Chondrocyte (in vitro differentiated cells): ENCODE data around the gene GBP2. TPM values are rescaled to one million over a fixed set of nuclear protein-coding genes. Genes with fewer than 3 reads are reported as not detected.

ENCODE experiments used
- DNase-seq: peaks from one replicate; pipeline ENCODE4 v3.0.0; 2021; ENCODE audit warnings: mixed read lengths, low spot score
- H3K27ac Mint-ChIP-seq: one replicate; pipeline ENCODE4 v1.8.0; 2021; ENCODE audit warnings: mild to moderate bottlenecking, moderate library complexity, mixed read lengths; ENCODE audit not compliant: unreplicated experiment
- H3K27me3 Mint-ChIP-seq: 2 replicates; pipeline ENCODE4 v1.8.0; 2021; ENCODE audit warnings: low read depth, mixed read lengths
- H3K36me3 Mint-ChIP-seq: 2 replicates; pipeline ENCODE4 v1.8.0; 2021; ENCODE audit warnings: low read depth, mixed read lengths
- H3K4me1 Mint-ChIP-seq: 2 replicates; pipeline ENCODE4 v1.8.0; 2021; ENCODE audit warnings: low read depth, mild to moderate bottlenecking, mixed read lengths
- H3K4me3 Mint-ChIP-seq: one replicate; pipeline ENCODE4 v1.8.0; 2021; ENCODE audit warnings: mild to moderate bottlenecking, moderate library complexity, mixed read lengths; ENCODE audit not compliant: unreplicated experiment
- H3K9me3 Mint-ChIP-seq: 2 replicates; pipeline ENCODE4 v1.8.0; 2021; ENCODE audit warnings: low read depth, mixed read lengths
- total RNA-seq: library from RNA; stranded (reverse); gene quantifications from 3 replicates; pipeline ENCODE4 v1.2.1, GENCODE V29; 2021
- TF ChIP-seq, protein P1 (sequence below): fragments of 200-600 bp; sonication (generic); IDR thresholded peaks from 2 replicates; pipeline ENCODE4 v1.5.0; 2021; ENCODE audit warnings: antibody characterized with exemption, mild to moderate bottlenecking, moderate library complexity

The GBP2 gene
- total RNA-seq, 1 donor from 2014 or later = 0.42 TPM

GRCh38 chr1:89063094-89063493, 62.8 kb downstream of the GBP2 start:
- TF ChIP-seq, protein P1, sequence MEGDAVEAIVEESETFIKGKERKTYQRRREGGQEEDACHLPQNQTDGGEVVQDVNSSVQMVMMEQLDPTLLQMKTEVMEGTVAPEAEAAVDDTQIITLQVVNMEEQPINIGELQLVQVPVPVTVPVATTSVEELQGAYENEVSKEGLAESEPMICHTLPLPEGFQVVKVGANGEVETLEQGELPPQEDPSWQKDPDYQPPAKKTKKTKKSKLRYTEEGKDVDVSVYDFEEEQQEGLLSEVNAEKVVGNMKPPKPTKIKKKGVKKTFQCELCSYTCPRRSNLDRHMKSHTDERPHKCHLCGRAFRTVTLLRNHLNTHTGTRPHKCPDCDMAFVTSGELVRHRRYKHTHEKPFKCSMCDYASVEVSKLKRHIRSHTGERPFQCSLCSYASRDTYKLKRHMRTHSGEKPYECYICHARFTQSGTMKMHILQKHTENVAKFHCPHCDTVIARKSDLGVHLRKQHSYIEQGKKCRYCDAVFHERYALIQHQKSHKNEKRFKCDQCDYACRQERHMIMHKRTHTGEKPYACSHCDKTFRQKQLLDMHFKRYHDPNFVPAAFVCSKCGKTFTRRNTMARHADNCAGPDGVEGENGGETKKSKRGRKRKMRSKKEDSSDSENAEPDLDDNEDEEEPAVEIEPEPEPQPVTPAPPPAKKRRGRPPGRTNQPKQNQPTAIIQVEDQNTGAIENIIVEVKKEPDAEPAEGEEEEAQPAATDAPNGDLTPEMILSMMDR = no peak
- H3K36me3 Mint-ChIP-seq = peaks cover 8% of the 10 kb centered on the region
- H3K4me3 Mint-ChIP-seq = no peak overlapping the region
- peaks cover 24% of the 10 kb centered on the region for H3K4me1 Mint-ChIP-seq
- no peaks in the 10 kb centered on the region for H3K9me3 Mint-ChIP-seq
- no peak overlapping the region for H3K27ac Mint-ChIP-seq
- DNase-seq = no peak
- no peaks in the 10 kb centered on the region for H3K27me3 Mint-ChIP-seq

DNA sequence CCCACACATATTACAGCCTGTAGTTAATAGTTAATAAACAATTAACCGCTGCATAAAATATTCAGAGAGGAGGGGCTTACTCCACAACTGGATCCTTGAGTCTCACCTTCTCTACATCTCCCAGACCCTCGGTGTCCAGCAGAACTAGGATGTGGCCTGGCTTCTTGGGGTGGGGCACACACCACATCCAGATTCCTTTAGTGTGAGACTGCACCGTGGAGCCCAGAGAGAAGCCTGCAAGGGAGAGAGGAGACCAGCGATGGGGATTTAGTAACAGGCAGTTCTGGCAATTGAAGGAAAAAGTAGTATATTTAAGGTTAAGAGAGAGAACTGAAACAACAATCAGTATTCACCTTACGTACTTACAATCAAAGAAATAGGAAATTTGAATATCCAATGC, 65.8 kb downstream of the GBP2 start:
- no peaks in the 10 kb centered on the region for H3K9me3 Mint-ChIP-seq
- TF ChIP-seq, protein P1 = no peak
- no peak overlapping the region for H3K27ac Mint-ChIP-seq
- DNase-seq = no peak
- peaks cover 12% of the 10 kb centered on the region for H3K36me3 Mint-ChIP-seq
- H3K27me3 Mint-ChIP-seq = no peaks in the 10 kb centered on the region
- H3K4me3 Mint-ChIP-seq = no peak overlapping the region
- peaks cover 24% of the 10 kb centered on the region for H3K4me1 Mint-ChIP-seq

Other genes with a start within 250 kb of the GBP2 start
- gene GTF2B, start 234.5 kb downstream of the GBP2 start, total RNA-seq = 18.8 to 24.9 TPM (median 19.6 TPM) in 3 replicates
- gene KYAT3, start 133.5 kb downstream of the GBP2 start, total RNA-seq = 26.1 to 31.1 TPM (median 26.9 TPM) in 3 replicates
- 5.6 to 7.5 TPM (median 5.9 TPM) in 3 replicates for gene RBMXL1, start 133.5 kb downstream of the GBP2 start, total RNA-seq
- 9.2 to 14.3 TPM (median 10.1 TPM) in 3 replicates for gene GBP3, start 103.2 kb downstream of the GBP2 start, total RNA-seq
- gene GBP1, start 60.9 kb downstream of the GBP2 start, total RNA-seq = 10.6 to 12.9 TPM (median 12.3 TPM) in 3 replicates
- gene GBP7, start 49.9 kb upstream of the GBP2 start, total RNA-seq = not detected in 3 replicates
- gene GBP4, start 72.8 kb upstream of the GBP2 start, total RNA-seq = not detected in 3 replicates
- gene GBP5, start 146.7 kb upstream of the GBP2 start, total RNA-seq = not detected in 3 replicates
- not detected in 3 replicates for gene GBP6, start 237.9 kb upstream of the GBP2 start, total RNA-seq